H1 (cell line): ENCODE measurements around the gene HLA-E. TPM values are rescaled to one million over a fixed set of nuclear protein-coding genes. Genes with fewer than 3 reads are reported as not detected.

ENCODE experiments used
- CTCF ChIP-seq, 3 experiments: IDR thresholded peaks; 1 replicate in 2 of 3; 2 replicates in 1 of 3; pipeline versions ENCODE4 v1.5.1 to v1.6.1; 2011; ENCODE audit warnings: low read length in 3 of 3, mild to moderate bottlenecking in 3 of 3, inconsistent platforms in 2 of 3, low read depth in 1 of 3, moderate library complexity in 1 of 3; ENCODE audit not compliant: insufficient read depth in 1 of 3; ENCODE audit errors: control extremely low read depth in 1 of 3
- E2F6 ChIP-seq: IDR thresholded peaks from 2 replicates; pipeline ENCODE4 v1.6.1; 2012; ENCODE audit warnings: inconsistent platforms
- GABPA ChIP-seq: IDR thresholded peaks from 2 replicates; pipeline ENCODE4 v1.6.1; 2011; ENCODE audit warnings: mild to moderate bottlenecking, low read length, moderate library complexity, borderline replicate concordance; ENCODE audit not compliant: insufficient read depth
- JUND ChIP-seq: IDR thresholded peaks from 2 replicates; pipeline ENCODE4 v1.6.1; 2011; ENCODE audit warnings: mild to moderate bottlenecking, improper control_type of control experiment, low read length
- MAX ChIP-seq: IDR thresholded peaks from 2 replicates; pipeline ENCODE4 v1.6.1; 2012; ENCODE audit warnings: inconsistent platforms
- NANOG ChIP-seq: IDR thresholded peaks from 2 replicates; pipeline ENCODE4 v1.6.1; 2011; ENCODE audit warnings: low read length, low read depth, mild to moderate bottlenecking, inconsistent platforms; ENCODE audit not compliant: insufficient read depth, poor library complexity, severe bottlenecking
- RBBP5 ChIP-seq: IDR thresholded peaks from 2 replicates; pipeline ENCODE4 v1.7.1; 2012; ENCODE audit warnings: low read depth, mild to moderate bottlenecking, inconsistent platforms, low read length, moderate library complexity, borderline replicate concordance
- RNF2 ChIP-seq: fragments of 200-900, 300-1000 bp; sonication (generic); IDR thresholded peaks from 2 replicates; pipeline ENCODE4 v1.7.1; 2016; ENCODE audit warnings: borderline replicate concordance, low read depth, mild to moderate bottlenecking, antibody characterized with exemption, low read length; ENCODE audit not compliant: poor library complexity, severe bottlenecking; ENCODE audit errors: missing control alignments
- SP4 ChIP-seq: IDR thresholded peaks from 2 replicates; pipeline ENCODE4 v1.6.1; 2012; ENCODE audit warnings: low read length, inconsistent platforms
- TAF1 ChIP-seq: IDR thresholded peaks from 2 replicates; pipeline ENCODE4 v1.6.1; 2011; ENCODE audit warnings: mild to moderate bottlenecking, low read depth, low read length
- YY1 ChIP-seq: IDR thresholded peaks from 2 replicates; pipeline ENCODE4 v1.6.1; 2011; ENCODE audit warnings: low read depth, mild to moderate bottlenecking, low read length
- polyA plus RNA-seq, 7 experiments: library from polyadenylated mRNA; depleted of rRNA in 3 of 7; stranded (reverse) in 5 of 7; unstranded in 2 of 7; fragments of >200 nt in 5 of 7; fragments of 200-250 nt in 2 of 7; gene quantifications; 1 replicate in 5 of 7; 2 replicates in 1 of 7; 4 replicates in 1 of 7; pipeline versions ENCODE4 v1.2.1 to v1.2.3, GENCODE V29; 2011 to 2013; ENCODE audit warnings: missing spikeins in 2 of 7, mixed read lengths in 2 of 7
- total RNA-seq: library from RNA; stranded (reverse); fragmentation: NEBNext Ultra II Directional; extraction: Animal tissue kit (Norgen Biotek cat#: 25700); gene quantifications from 2 replicates; pipeline ENCODE4 v1.2.1, GENCODE V29; 2021

Gene HLA-E
- total and polyA plus RNA-seq, 2 of the 8 experiments (the other 6 are each of a cell fraction or from before 2014, with no cell fraction given) = 20.2 to 28.0 TPM

GRCh38 chr6:30541515-30542403 lies 52.5 kb downstream of the HLA-E start (continued):
- no peak for TF ChIP-seq SP4
- TF ChIP-seq RNF2 = no peak
- TF ChIP-seq E2F6 = no peak
- TF ChIP-seq RBBP5 = no peak
- TF ChIP-seq TAF1 = 0 out of 2 replicates have a peak, but pooled peaks have one; percentile 19
- TF ChIP-seq CTCF (IDR thresholded peaks at IDR 0.05; ENCODE audit: control extremely low read depth in 1 of 3, insufficient read depth in 1 of 3, low read depth in 1 of 3, low read length in 3 of 3) = peak; percentile 87 to 97 (median 91)
- TF ChIP-seq NANOG = no peak
- TF ChIP-seq MAX = no peak
- peak; percentile 61; the same call in 1 of the 2 replicates for TF ChIP-seq YY1
- no peak for TF ChIP-seq JUND
- no peak; the same call in 1 of the 2 replicates for TF ChIP-seq GABPA
